GM12892 (cell line): Measurements from ENCODE around the gene STEAP1B.

ENCODE experiments used
- POLR2A ChIP-seq: IDR thresholded peaks from 2 replicates; pipeline ENCODE4 v1.6.1; 2011; ENCODE audit warnings: low read depth, low read length, control low read depth
- TAF1 ChIP-seq: IDR thresholded peaks from 2 replicates; pipeline ENCODE4 v1.6.1; 2011; ENCODE audit warnings: low read depth, mild to moderate bottlenecking, control low read depth, low read length, borderline replicate concordance

GRCh38 chr7:22470981-22471380 is 29.0 kb downstream of the STEAP1B start:
- TF ChIP-seq POLR2A (no peak), TAF1 (no peak)
